Upper lobe of left lung (tissue), 4 donors: ENCODE results near the gene ARHGAP1.

ENCODE experiments used
- POLR2AphosphoS5 ChIP-seq, 2 donors: sonication (generic); formaldehyde crosslinking; IDR thresholded peaks; one replicate each; pipeline ENCODE4 v1.5.1; 2017; ENCODE audit warnings: antibody characterized with exemption in 2 of 2
- TF ChIP-seq, protein P1 (sequence below), 6 experiments: fragments of 450-650 bp in 4 of 6; fragments of 200-600 bp in 2 of 6; sonication (generic) in 2 of 6; IDR thresholded peaks; one replicate each; pipeline ENCODE4 v1.5.1; 2016 to 2019; ENCODE audit warnings: antibody characterized with exemption in 6 of 6

DNA sequence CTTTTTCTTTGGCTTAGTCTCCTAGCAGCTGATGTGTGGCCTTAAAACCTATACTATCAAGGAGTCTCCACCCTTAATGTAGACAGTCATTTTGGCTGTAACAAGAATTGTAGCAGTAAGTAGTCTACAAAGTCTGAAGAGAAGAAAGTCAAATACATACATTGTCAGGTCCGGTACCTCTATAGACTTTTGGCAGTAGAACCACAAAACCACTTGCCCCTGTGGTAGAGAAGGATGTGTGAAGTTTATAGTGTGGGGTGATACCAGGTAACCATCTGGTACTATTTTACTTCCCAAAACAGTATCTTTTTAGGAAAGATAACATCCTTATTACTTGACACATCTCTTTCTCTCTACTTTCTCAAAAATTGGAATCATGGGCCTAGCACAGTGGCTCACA is 67.9 kb downstream of the ARHGAP1 start:
- TF ChIP-seq, protein P1, sequence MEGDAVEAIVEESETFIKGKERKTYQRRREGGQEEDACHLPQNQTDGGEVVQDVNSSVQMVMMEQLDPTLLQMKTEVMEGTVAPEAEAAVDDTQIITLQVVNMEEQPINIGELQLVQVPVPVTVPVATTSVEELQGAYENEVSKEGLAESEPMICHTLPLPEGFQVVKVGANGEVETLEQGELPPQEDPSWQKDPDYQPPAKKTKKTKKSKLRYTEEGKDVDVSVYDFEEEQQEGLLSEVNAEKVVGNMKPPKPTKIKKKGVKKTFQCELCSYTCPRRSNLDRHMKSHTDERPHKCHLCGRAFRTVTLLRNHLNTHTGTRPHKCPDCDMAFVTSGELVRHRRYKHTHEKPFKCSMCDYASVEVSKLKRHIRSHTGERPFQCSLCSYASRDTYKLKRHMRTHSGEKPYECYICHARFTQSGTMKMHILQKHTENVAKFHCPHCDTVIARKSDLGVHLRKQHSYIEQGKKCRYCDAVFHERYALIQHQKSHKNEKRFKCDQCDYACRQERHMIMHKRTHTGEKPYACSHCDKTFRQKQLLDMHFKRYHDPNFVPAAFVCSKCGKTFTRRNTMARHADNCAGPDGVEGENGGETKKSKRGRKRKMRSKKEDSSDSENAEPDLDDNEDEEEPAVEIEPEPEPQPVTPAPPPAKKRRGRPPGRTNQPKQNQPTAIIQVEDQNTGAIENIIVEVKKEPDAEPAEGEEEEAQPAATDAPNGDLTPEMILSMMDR (IDR thresholded peaks at IDR 0.05), result no peak
- TF ChIP-seq POLR2AphosphoS5 (IDR thresholded peaks at IDR 0.05), result no peak
